Neural progenitor cell (in vitro differentiated cells): ENCODE measurements around the gene PGK2. TPM values are rescaled to one million over a fixed set of nuclear protein-coding genes. Genes with fewer than 3 reads are reported as not detected.

ENCODE experiments used
- DNase-seq: peaks from one replicate; pipeline ENCODE4 v3.0.0-alpha.2; 2016; ENCODE audit warnings: low spot score
- H2AFZ ChIP-seq: fragments of 200-600 bp; sonication (generic); replicated peaks from 2 replicates; pipeline ENCODE4 v1.6.1; 2016; ENCODE audit warnings: antibody characterized with exemption
- H3F3A ChIP-seq: fragments of 200-600 bp; sonication (generic); 2 replicates; pipeline ENCODE4 v1.6.1; 2016; ENCODE audit warnings: antibody characterized with exemption, low read depth
- H3K27ac ChIP-seq: fragments of 200-600 bp; sonication (generic); 2 replicates; pipeline ENCODE4 v1.5.1; 2016; ENCODE audit warnings: mild to moderate bottlenecking
- H3K27me3 ChIP-seq: fragments of 200-600 bp; sonication (generic); 2 replicates; pipeline ENCODE4 v1.6.1; 2016; ENCODE audit warnings: mild to moderate bottlenecking, moderate library complexity
- H3K36me3 ChIP-seq: fragments of 200-600 bp; sonication (generic); 2 replicates; pipeline ENCODE4 v1.5.1; 2016
- H3K4me1 ChIP-seq: fragments of 200-600 bp; sonication (generic); 2 replicates; pipeline ENCODE4 v1.6.1; 2016; ENCODE audit warnings: mixed run types
- H3K4me2 ChIP-seq: fragments of 200-600 bp; sonication (generic); 2 replicates; pipeline ENCODE4 v1.6.1; 2016
- H3K4me3 ChIP-seq: fragments of 200-600 bp; sonication (generic); 2 replicates; pipeline ENCODE4 v1.5.1; 2016
- H3K79me2 ChIP-seq: fragments of 200-600 bp; sonication (generic); 2 replicates; pipeline ENCODE4 v1.6.1; 2016; ENCODE audit warnings: low read depth
- H3K9ac ChIP-seq: fragments of 200-600 bp; sonication (generic); 2 replicates; pipeline ENCODE4 v1.6.1; 2016
- H3K9me3 ChIP-seq: fragments of 200-600 bp; sonication (generic); 2 replicates; pipeline ENCODE4 v1.5.1; 2016; ENCODE audit warnings: low read depth
- H4K20me1 ChIP-seq: fragments of 200-600 bp; sonication (generic); 2 replicates; pipeline ENCODE4 v1.6.1; 2016; ENCODE audit warnings: low read depth
- H3K27ac Mint-ChIP-seq: 3 replicates; pipeline ENCODE4 v1.8.0; 2021; ENCODE audit warnings: mixed read lengths
- H3K27me3 Mint-ChIP-seq: 2 replicates; pipeline ENCODE4 v1.8.0; 2022; ENCODE audit warnings: low read depth, mild to moderate bottlenecking, inconsistent platforms, moderate library complexity, mixed read lengths; ENCODE audit not compliant: insufficient read depth
- H3K36me3 Mint-ChIP-seq: 3 replicates; pipeline ENCODE4 v1.8.0; 2021; ENCODE audit warnings: mixed read lengths
- H3K4me1 Mint-ChIP-seq: 3 replicates; pipeline ENCODE4 v1.8.0; 2021; ENCODE audit warnings: mixed read lengths
- H3K4me3 Mint-ChIP-seq: 3 replicates; pipeline ENCODE4 v1.8.0; 2021; ENCODE audit warnings: mild to moderate bottlenecking, moderate library complexity, mixed read lengths
- H3K9me3 Mint-ChIP-seq: 3 replicates; pipeline ENCODE4 v1.8.0; 2020; ENCODE audit warnings: mixed read lengths
- EZH2 ChIP-seq: fragments of 200-600 bp; sonication (generic); IDR thresholded peaks from 2 replicates; pipeline ENCODE4 v1.6.1; 2017; ENCODE audit warnings: antibody characterized with exemption, mild to moderate bottlenecking, moderate library complexity
- EZH2phosphoT487 ChIP-seq: fragments of 200-600 bp; sonication (generic); IDR thresholded peaks from 2 replicates; pipeline ENCODE4 v1.6.1; 2017; ENCODE audit warnings: antibody characterized with exemption
- total RNA-seq: library from RNA; depleted of rRNA; stranded (reverse); fragments of >200 nt; gene quantifications from 2 replicates; pipeline ENCODE4 v1.2.3, GENCODE V29; 2015; ENCODE audit warnings: low replicate concordance
- TF ChIP-seq, protein P1 (sequence below): fragments of 200-600 bp; sonication (generic); IDR thresholded peaks from 2 replicates; pipeline ENCODE4 v1.5.1; 2017; ENCODE audit warnings: antibody characterized with exemption, mild to moderate bottlenecking

PGK2 gene
- total RNA-seq, 1 donor from 2014 or later: not detected

DNA sequence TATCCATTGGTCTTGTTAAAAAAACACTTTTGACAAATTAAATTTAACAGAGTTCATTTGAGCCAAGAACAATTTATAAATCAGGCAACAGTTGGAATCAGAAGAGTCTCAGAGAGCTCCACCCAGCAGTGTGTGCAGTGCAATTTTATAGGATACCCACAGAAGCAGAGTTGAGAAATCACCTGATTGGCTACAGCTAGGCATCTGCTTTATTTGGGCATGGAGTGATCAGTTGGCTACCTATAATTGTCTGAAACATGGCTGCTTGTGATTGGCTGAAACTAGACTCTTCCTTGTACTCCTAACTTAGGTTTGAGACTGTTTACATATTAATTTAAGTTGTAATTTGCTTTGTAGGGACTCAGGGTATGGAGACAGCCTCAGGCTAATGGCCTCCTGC, 12.0 kb downstream of the PGK2 start:
- H3K9me3 Mint-ChIP-seq: no peaks in the 10 kb centered on the region
- H3K4me1 ChIP-seq: no peaks in the 10 kb centered on the region
- H3K27ac Mint-ChIP-seq: no peak overlapping the region
- no peaks in the 10 kb centered on the region for H3K36me3 ChIP-seq
- DNase-seq: no peak
- no peaks in the 10 kb centered on the region for H3K79me2 ChIP-seq
- no peak overlapping the region for H3K4me3 ChIP-seq
- H3K27ac ChIP-seq: no peak overlapping the region
- no peak overlapping the region for H3K4me3 Mint-ChIP-seq
- H4K20me1 ChIP-seq: no peaks in the 10 kb centered on the region
- H3F3A ChIP-seq: no peaks in the 10 kb centered on the region
- H3K9me3 ChIP-seq: no peaks in the 10 kb centered on the region
- H3K27me3 ChIP-seq: no peaks in the 10 kb centered on the region
- no peak overlapping the region for H3K4me2 ChIP-seq
- H3K4me1 Mint-ChIP-seq: no peaks in the 10 kb centered on the region
- H3K36me3 Mint-ChIP-seq: no peaks in the 10 kb centered on the region
- no peak overlapping the region for H3K9ac ChIP-seq
- H3K27me3 Mint-ChIP-seq: no peaks in the 10 kb centered on the region
- no peak overlapping the region for H2AFZ ChIP-seq
- TF ChIP-seq EZH2: no peak
- TF ChIP-seq, protein P1, sequence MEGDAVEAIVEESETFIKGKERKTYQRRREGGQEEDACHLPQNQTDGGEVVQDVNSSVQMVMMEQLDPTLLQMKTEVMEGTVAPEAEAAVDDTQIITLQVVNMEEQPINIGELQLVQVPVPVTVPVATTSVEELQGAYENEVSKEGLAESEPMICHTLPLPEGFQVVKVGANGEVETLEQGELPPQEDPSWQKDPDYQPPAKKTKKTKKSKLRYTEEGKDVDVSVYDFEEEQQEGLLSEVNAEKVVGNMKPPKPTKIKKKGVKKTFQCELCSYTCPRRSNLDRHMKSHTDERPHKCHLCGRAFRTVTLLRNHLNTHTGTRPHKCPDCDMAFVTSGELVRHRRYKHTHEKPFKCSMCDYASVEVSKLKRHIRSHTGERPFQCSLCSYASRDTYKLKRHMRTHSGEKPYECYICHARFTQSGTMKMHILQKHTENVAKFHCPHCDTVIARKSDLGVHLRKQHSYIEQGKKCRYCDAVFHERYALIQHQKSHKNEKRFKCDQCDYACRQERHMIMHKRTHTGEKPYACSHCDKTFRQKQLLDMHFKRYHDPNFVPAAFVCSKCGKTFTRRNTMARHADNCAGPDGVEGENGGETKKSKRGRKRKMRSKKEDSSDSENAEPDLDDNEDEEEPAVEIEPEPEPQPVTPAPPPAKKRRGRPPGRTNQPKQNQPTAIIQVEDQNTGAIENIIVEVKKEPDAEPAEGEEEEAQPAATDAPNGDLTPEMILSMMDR: no peak
- TF ChIP-seq EZH2phosphoT487: no peak

GRCh38 chr6:49772285-49772684, 14.8 kb downstream of the PGK2 start:
- no peaks in the 10 kb centered on the region for H3K9me3 ChIP-seq
- Mint-ChIP-seq H3K36me3 (no peaks in the 10 kb centered on the region), H3K4me3 (no peak overlapping the region), H3K27me3 (no peaks in the 10 kb centered on the region), H3K4me1 (no peaks in the 10 kb centered on the region), H3K27ac (no peak overlapping the region), H3K9me3 (no peaks in the 10 kb centered on the region)
- H4K20me1 ChIP-seq: no peaks in the 10 kb centered on the region
- H3K27me3 ChIP-seq: no peaks in the 10 kb centered on the region
- no peak overlapping the region for H3K4me2 ChIP-seq
- TF ChIP-seq, protein P1: no peak
- TF ChIP-seq EZH2phosphoT487: no peak
- no peaks in the 10 kb centered on the region for H3F3A ChIP-seq
- H3K4me3 ChIP-seq: no peak overlapping the region
- H3K4me1 ChIP-seq: no peaks in the 10 kb centered on the region
- H3K9ac ChIP-seq: no peak overlapping the region
- H2AFZ ChIP-seq: no peak overlapping the region
- H3K79me2 ChIP-seq: no peaks in the 10 kb centered on the region
- DNase-seq: no peak
- no peaks in the 10 kb centered on the region for H3K36me3 ChIP-seq
- H3K27ac ChIP-seq: no peak overlapping the region

DNA sequence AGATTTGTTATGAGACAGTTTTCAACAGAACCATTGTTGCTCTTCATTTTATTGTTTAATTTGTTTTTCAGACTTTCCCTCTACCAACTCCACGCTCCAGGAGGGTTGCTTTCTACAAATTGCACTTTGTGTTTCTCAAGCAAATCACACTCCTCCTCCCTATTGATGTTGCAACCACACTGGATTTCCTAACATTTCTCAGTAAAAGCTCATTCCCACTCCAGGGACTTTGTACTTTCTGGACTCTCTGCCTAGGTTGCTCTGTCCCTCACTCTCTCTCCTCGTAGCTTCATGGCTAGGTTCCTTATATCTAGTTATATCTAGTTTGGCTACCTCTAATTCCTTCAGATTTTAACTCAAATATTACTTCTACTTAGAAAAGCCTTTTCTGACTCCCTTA, 20.3 kb downstream of the PGK2 start:
- Mint-ChIP-seq H3K27me3 (no peaks in the 10 kb centered on the region), H3K4me1 (no peaks in the 10 kb centered on the region), H3K27ac (no peak overlapping the region), H3K4me3 (no peak overlapping the region), H3K9me3 (no peaks in the 10 kb centered on the region), H3K36me3 (no peaks in the 10 kb centered on the region)
- H3F3A ChIP-seq: no peaks in the 10 kb centered on the region
- no peaks in the 10 kb centered on the region for H3K27me3 ChIP-seq
- no peak overlapping the region for H3K9ac ChIP-seq
- no peaks in the 10 kb centered on the region for H3K9me3 ChIP-seq
- H3K79me2 ChIP-seq: no peaks in the 10 kb centered on the region
- DNase-seq: no peak
- no peaks in the 10 kb centered on the region for H3K36me3 ChIP-seq
- no peaks in the 10 kb centered on the region for H4K20me1 ChIP-seq
- no peak overlapping the region for H3K4me2 ChIP-seq
- H2AFZ ChIP-seq: peak overlapping the region; percentile 74
- TF ChIP-seq, protein P1: no peak
- TF ChIP-seq EZH2 (no peak), EZH2phosphoT487 (no peak)
- no peak overlapping the region for H3K27ac ChIP-seq
- no peak overlapping the region for H3K4me3 ChIP-seq
- no peaks in the 10 kb centered on the region for H3K4me1 ChIP-seq
